Fibroblast of lung (primary cell): ENCODE measurements around the gene ALDH4A1.

Source experiments
- CTCF ChIP-seq, 2 donors: IDR thresholded peaks in 1 of 2; conservative IDR thresholded peaks in 1 of 2; 1 replicate in 1 of 2; 2 replicates in 1 of 2; pipeline ENCODE4 v1.5.1; 2011 to 2012; ENCODE audit warnings: low read length in 2 of 2, control low read depth in 1 of 2, inconsistent platforms in 1 of 2, low read depth in 1 of 2, mild to moderate bottlenecking in 1 of 2
- EZH2 ChIP-seq: IDR thresholded peaks from 2 replicates; pipeline ENCODE4 v1.5.1; 2012; ENCODE audit warnings: low read length, control low read depth, mild to moderate bottlenecking; ENCODE audit errors: missing control alignments

- no peak for TF ChIP-seq CTCF (conservative IDR thresholded peaks at IDR 0.05 in 1 of 2, IDR thresholded peaks at IDR 0.05 in 1 of 2; ENCODE audit: low read depth in 1 of 2, low read length in 2 of 2)
- no peak for TF ChIP-seq EZH2
Measured at GRCh38 chr1:18883079-18883478, 19.3 kb downstream of the ALDH4A1 start.
